ENCODE results near the gene MYBBP1A.
"Not testable (repeated sequence)": the region's sequence is repeated elsewhere in the genome, so short reads cannot be mapped to it uniquely, and the experiment has no call there.

The MYBBP1A gene

GRCh38 chr17:4588391-4588790, 33.2 kb upstream of the MYBBP1A start:
- DNase-seq: no peak

GRCh38 chr17:4587803-4588202, 32.6 kb upstream of the MYBBP1A start:
- no peak for DNase-seq

GRCh38 chr17:4587195-4587594, 32.0 kb upstream of the MYBBP1A start:
- DNase-seq: no peak

- DNase-seq: no peak
Observed at GRCh38 chr17:4586043-4586442, 30.9 kb upstream of the MYBBP1A start.

GRCh38 chr17:4585638-4585994, 30.4 kb upstream of the MYBBP1A start:
- no peak for DNase-seq

GRCh38 chr17:4584917-4585637, 29.9 kb upstream of the MYBBP1A start:
- no peak for DNase-seq

GRCh38 chr17:4584101-4584916, 29.1 kb upstream of the MYBBP1A start, which contains the start of gene SMTNL2:
TSS of gene SMTNL2 (plus strand) at chr17:4584529. CDS start at chr17:4584606, 77 bp downstream.
- DNase-seq: no peak

GRCh38 chr17:4583782-4584100, 28.6 kb upstream of the MYBBP1A start:
- DNase-seq: no peak

- DNase-seq: no peak
Observed at GRCh38 chr17:4583206-4583605, 28.0 kb upstream of the MYBBP1A start.

- no peak for DNase-seq
Observed at GRCh38 chr17:4582691-4583090, 27.5 kb upstream of the MYBBP1A start.

- DNase-seq: no peak
Observed at GRCh38 chr17:4582101-4582501, 26.9 kb upstream of the MYBBP1A start.

- no peak for DNase-seq
Observed at GRCh38 chr17:4580291-4580690, 25.1 kb upstream of the MYBBP1A start.

GRCh38 chr17:4579678-4580077, 24.5 kb upstream of the MYBBP1A start:
- DNase-seq: no peak

- DNase-seq: not testable (repeated sequence)
Observed at GRCh38 chr17:4578349-4578748, 23.2 kb upstream of the MYBBP1A start.

- DNase-seq: no peak
Observed at GRCh38 chr17:4577386-4577993, 22.3 kb upstream of the MYBBP1A start.

- no peak for DNase-seq
Observed at GRCh38 chr17:4576729-4577322, 21.6 kb upstream of the MYBBP1A start.

GRCh38 chr17:4576161-4576558, 21.0 kb upstream of the MYBBP1A start:
- no peak for DNase-seq

GRCh38 chr17:4574448-4575045, 19.4 kb upstream of the MYBBP1A start:
- DNase-seq: no peak

GRCh38 chr17:4573669-4574068, 18.5 kb upstream of the MYBBP1A start:
- no peak for DNase-seq

GRCh38 chr17:4573115-4573514, 17.9 kb upstream of the MYBBP1A start:
- no peak for DNase-seq

- DNase-seq: no peak
Observed at GRCh38 chr17:4572131-4572530, 16.9 kb upstream of the MYBBP1A start.

GRCh38 chr17:4569591-4569990, 14.4 kb upstream of the MYBBP1A start:
- no peak for DNase-seq

GRCh38 chr17:4566785-4567184, 11.6 kb upstream of the MYBBP1A start:
- DNase-seq: no peak

All from cortex of kidney (tissue), 1 donor.